Lung (tissue), 12 donors: ENCODE measurements around the gene SLC36A1. TPM values are rescaled to one million over a fixed set of nuclear protein-coding genes. Genes with fewer than 3 reads are reported as not detected.

ENCODE experiments used
- ATAC-seq: fragments of 200-7000 bp; cut with Tn5 transposase; one replicate; pipeline ENCODE4 v1.9.1; 2020; ENCODE audit warnings: moderate number of reproducible peaks; ENCODE audit not compliant: insufficient read depth, low FRiP score
- DNase-seq, 3 donors: peaks; one replicate each; pipeline ENCODE4 v3.0.0-alpha.2; 2013 to 2017
- H3K27ac ChIP-seq, 2 donors: one replicate each; pipeline ENCODE4 v1.5.1; 2013; ENCODE audit warnings: mild to moderate bottlenecking in 2 of 2, moderate library complexity in 2 of 2, control low read depth in 1 of 2, inconsistent platforms in 1 of 2, low read depth in 1 of 2, low read length in 1 of 2
- H3K27me3 ChIP-seq, 3 donors: one replicate each; pipeline ENCODE4 v1.5.1; 2013; ENCODE audit warnings: low read length in 2 of 3; ENCODE audit not compliant: control insufficient read depth in 3 of 3, insufficient read depth in 3 of 3
- H3K36me3 ChIP-seq, 4 donors: one replicate each; pipeline ENCODE4 v1.5.1; 2013; ENCODE audit warnings: low read length in 4 of 4, mild to moderate bottlenecking in 1 of 4, moderate library complexity in 1 of 4; ENCODE audit not compliant: control insufficient read depth in 4 of 4, insufficient read depth in 4 of 4
- H3K4me1 ChIP-seq, 5 donors: one replicate each; pipeline ENCODE4 v1.5.1; 2013; ENCODE audit warnings: low read length in 5 of 5, mild to moderate bottlenecking in 2 of 5, moderate library complexity in 1 of 5; ENCODE audit not compliant: control insufficient read depth in 5 of 5, insufficient read depth in 5 of 5
- H3K4me3 ChIP-seq: one replicate; pipeline ENCODE4 v1.5.1; 2013; ENCODE audit warnings: mild to moderate bottlenecking, control low read depth, moderate library complexity
- H3K9ac ChIP-seq, 2 donors: one replicate each; pipeline ENCODE4 v1.5.1; 2013; ENCODE audit warnings: low read length in 2 of 2, control low read depth in 1 of 2; ENCODE audit not compliant: insufficient read depth in 1 of 2
- H3K9me3 ChIP-seq, 4 donors: one replicate each; pipeline ENCODE4 v1.5.1; 2013; ENCODE audit warnings: low read length in 3 of 4, mild to moderate bottlenecking in 1 of 4, moderate library complexity in 1 of 4; ENCODE audit not compliant: control insufficient read depth in 4 of 4, insufficient read depth in 3 of 4
- CTCF ChIP-seq: IDR thresholded peaks from 2 replicates; pipeline ENCODE4 v1.5.1; 2012; ENCODE audit warnings: mild to moderate bottlenecking; ENCODE audit errors: control extremely low read depth, extremely low read depth
- WGBS, 2 donors: extraction: QIAGEN DNeasy Blood & Tissue Kit; methylation state at CpG; one replicate each; pipeline ENCODE4 v1.1.7; 2013; 5-methylcytosine and 5-hydroxymethylcytosine counted together
- polyA plus RNA-seq, 2 donors: library from polyadenylated mRNA; stranded (reverse); fragments of 200-250 nt; gene quantifications; one replicate each; pipeline ENCODE4 v1.2.1, GENCODE V29; 2013
- total RNA-seq, 2 donors: library from RNA; depleted of rRNA in 1 of 2; stranded (reverse); fragments of >200 nt in 1 of 2; gene quantifications; one replicate each; pipeline ENCODE4 v1.2.1, GENCODE V29; 2014 to 2021
- donor health status: control.
- donor health status: control.
- donor health status: Bipolar disorder and iron deficiency.
- donor health status: healthy.
- donor health status: DM: yes; HTN: yes; CAD: no.

The SLC36A1 gene
- total and polyA plus RNA-seq, 4 donors = 2.0 to 22.0 (median 9.9) TPM

- Histone ChIP-seq H3K36me3 (peaks cover 0 to 11% (median 3%) of the 10 kb centered on the region in 4 donors), H3K9me3 (peaks cover 0 to 2% (median 0%) of the 10 kb centered on the region in 4 donors), H3K27ac (peak overlapping the region in 1 of 2 donors; percentile 6), H3K9ac (no peak overlapping the region), H3K4me3 (no peak overlapping the region), H3K27me3 (no peaks in the 10 kb centered on the region), H3K4me1 (no peaks in the 10 kb centered on the region)
- ATAC-seq (peak; percentile 15), DNase-seq (no peak)
- no peak for TF ChIP-seq CTCF
- WGBS, 2 donors = 85 to 88% methylated on average over 2 of the region's 2 CpGs
These were observed 46.3 kb downstream of the SLC36A1 start for GRCh38 chr5:151493665-151494064.

DNA sequence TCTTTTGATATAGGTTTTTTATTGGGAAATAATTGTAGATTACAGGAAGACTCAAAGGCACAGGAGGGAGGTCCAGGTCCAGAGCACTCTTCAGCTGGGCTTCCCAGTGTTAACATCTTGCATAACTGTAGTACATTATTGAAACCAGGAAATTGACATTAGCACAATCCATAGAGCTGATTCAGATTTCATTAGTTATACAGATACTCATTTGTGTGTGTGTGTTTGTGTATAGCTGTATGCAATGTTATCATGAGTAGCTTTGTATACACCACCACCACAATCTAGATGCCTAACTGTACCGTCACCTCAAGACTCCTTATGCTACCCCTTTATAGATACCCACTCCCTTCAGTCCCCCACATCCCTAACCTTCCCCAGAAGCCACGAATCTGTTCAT is 47.9 kb downstream of the SLC36A1 start:
- Histone ChIP-seq H3K4me3 (no peak overlapping the region), H3K27me3 (no peaks in the 10 kb centered on the region), H3K9ac (no peak overlapping the region), H3K9me3 (peaks cover 0 to 2% (median 0%) of the 10 kb centered on the region in 4 donors), H3K4me1 (no peaks in the 10 kb centered on the region), H3K36me3 (peaks cover 0 to 5% (median 0%) of the 10 kb centered on the region in 4 donors), H3K27ac (no peak overlapping the region)
- ATAC-seq = no peak
- DNase-seq = no peak
- TF ChIP-seq CTCF = no peak
- 91 to 98% methylated on average over 2 of the region's 2 CpGs for WGBS, 2 donors

DNA sequence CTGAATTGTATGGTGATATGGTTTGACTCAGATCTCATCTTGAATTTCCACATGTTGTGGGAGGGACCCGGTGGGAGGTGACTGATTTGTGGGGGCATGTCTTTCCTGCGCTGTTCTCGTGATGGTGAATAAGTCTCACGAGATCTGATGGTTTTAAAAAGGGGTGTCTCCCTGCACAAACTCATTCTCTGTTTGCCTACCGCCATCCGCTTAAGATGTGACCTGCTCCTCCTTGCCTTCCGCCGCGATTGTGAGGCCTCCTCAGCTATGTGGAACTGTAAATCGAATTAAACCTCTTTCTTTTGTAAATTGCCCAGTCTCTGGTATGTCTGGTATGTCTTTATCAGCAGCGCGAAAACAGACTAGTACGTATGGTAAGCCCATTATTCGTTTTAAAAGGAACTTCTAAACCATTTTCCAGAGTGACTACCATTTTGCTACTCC is 48.7 kb downstream of the SLC36A1 start:
- Histone ChIP-seq H3K4me3 (no peak overlapping the region), H3K27me3 (no peaks in the 10 kb centered on the region), H3K4me1 (peaks cover 0 to 2% (median 0%) of the 10 kb centered on the region in 5 donors), H3K36me3 (no peaks in the 10 kb centered on the region), H3K27ac (no peak overlapping the region), H3K9me3 (peaks cover 0 to 2% (median 0%) of the 10 kb centered on the region in 4 donors), H3K9ac (no peak overlapping the region)
- ATAC-seq (no peak), DNase-seq (no peak)
- WGBS, 2 donors = 70 to 76% methylated on average over 14 of the region's 14 CpGs
- TF ChIP-seq CTCF = no peak
